Endothelial cell of umbilical vein (primary cell): ENCODE results near the gene PRM3. TPM values are rescaled to one million over a fixed set of nuclear protein-coding genes. Genes with fewer than 3 reads are reported as not detected.

Source experiments
- BruUV-seq: library from RNA; stranded (reverse); fragments of 400-500 nt; replicated peaks from 2 replicates; lab custom pipeline; 2021; lab: Mats Ljungman, UMichigan
- CTCF ChIA-PET: fragments of 300-600, 350-600 bp; sonication (Branson Sonifier 250); formaldehyde crosslinking; loops from one replicate; lab custom pipeline; 2021; ENCODE audit warnings: antibody characterized with exemption, inconsistent platforms; lab: Charles Lee
- POLR2A ChIA-PET: fragments of 300-600, 350-600 bp; sonication (Branson Sonifier 250); formaldehyde crosslinking; loops from one replicate; lab custom pipeline; 2021; ENCODE audit warnings: antibody characterized with exemption, inconsistent platforms; lab: Charles Lee
- DNase-seq: peaks from one replicate; pipeline ENCODE4 v3.0.0-alpha.2; 2011; ENCODE audit warnings: low read depth, low spot score
- FAIRE-seq: peaks from 2 replicates; lab custom pipeline; 2011; peaks lifted over from hg19 to GRCh38; lab: Jason Lieb, UNC
- H2AFZ ChIP-seq: 2 replicates; pipeline ENCODE4 v1.6.0; 2012; ENCODE audit warnings: low read depth, low read length, control low read depth, inconsistent platforms
- H3K27ac ChIP-seq: 2 replicates; pipeline ENCODE4 v1.5.1; 2011; ENCODE audit warnings: low read depth, mild to moderate bottlenecking, control low read depth, low read length, moderate library complexity; ENCODE audit not compliant: insufficient read depth
- H3K27me3 ChIP-seq, 2 experiments: 2 replicates each; pipeline versions ENCODE4 v1.6.0 to v1.6.1; 2011; ENCODE audit warnings: low read length in 2 of 2, mixed read lengths in 1 of 2; ENCODE audit not compliant: control insufficient read depth in 2 of 2, insufficient read depth in 2 of 2
- H3K36me3 ChIP-seq, 2 experiments: 2 replicates in 1 of 2; 3 replicates in 1 of 2; pipeline ENCODE4 v1.5.1; 2011; ENCODE audit warnings: low read length in 2 of 2, mild to moderate bottlenecking in 1 of 2, moderate library complexity in 1 of 2; ENCODE audit not compliant: control insufficient read depth in 2 of 2, insufficient read depth in 2 of 2; ENCODE audit errors: extremely low read depth in 1 of 2
- H3K4me1 ChIP-seq: 3 replicates; pipeline ENCODE4 v1.5.1; 2011; ENCODE audit warnings: mild to moderate bottlenecking, low read length; ENCODE audit not compliant: control insufficient read depth, insufficient read depth; ENCODE audit errors: extremely low read depth
- H3K4me2 ChIP-seq: 2 replicates; pipeline ENCODE4 v1.6.1; 2011; ENCODE audit warnings: low read length, control low read depth, mixed read lengths; ENCODE audit not compliant: insufficient read depth
- H3K4me3 ChIP-seq, 3 experiments: fragments of 200-600 bp in 1 of 3; sonication (generic), shearing (Covaris generic) in 1 of 3; replicated peaks in 1 of 3; 2 replicates each; pipeline ENCODE4 v1.5.1; 2011 to 2016; ENCODE audit warnings: control low read depth in 3 of 3, low read length in 3 of 3, mild to moderate bottlenecking in 2 of 3, inconsistent platforms in 1 of 3, low read depth in 1 of 3, moderate library complexity in 1 of 3; ENCODE audit not compliant: insufficient read depth in 1 of 3
- H3K79me2 ChIP-seq: 2 replicates; pipeline ENCODE4 v1.6.0; 2012; ENCODE audit warnings: low read length, inconsistent platforms; ENCODE audit not compliant: control insufficient read depth, insufficient read depth
- H3K9ac ChIP-seq: replicated peaks from 2 replicates; pipeline ENCODE3; 2011; ENCODE audit warnings: low read length, control low read depth; ENCODE audit not compliant: insufficient read depth; ENCODE audit errors: extremely low read depth
- H3K9me1 ChIP-seq: replicated peaks from 3 replicates; pipeline ENCODE4 v1.6.0; 2011; ENCODE audit warnings: mild to moderate bottlenecking, low read length; ENCODE audit not compliant: control insufficient read depth, insufficient read depth; ENCODE audit errors: extremely low read depth
- H3K9me3 ChIP-seq: replicated peaks from 2 replicates; pipeline ENCODE4 v1.5.1; 2012; ENCODE audit warnings: low read length, inconsistent platforms; ENCODE audit not compliant: control insufficient read depth, insufficient read depth
- H4K20me1 ChIP-seq: replicated peaks from 2 replicates; pipeline ENCODE3; 2011; ENCODE audit warnings: mild to moderate bottlenecking, low read length; ENCODE audit not compliant: control insufficient read depth, insufficient read depth; ENCODE audit errors: extremely low read depth
- EZH2 ChIP-seq: IDR thresholded peaks from 2 replicates; pipeline ENCODE4 v1.6.1; 2012; ENCODE audit warnings: borderline replicate concordance, low read depth, mild to moderate bottlenecking, moderate library complexity, low read length, inconsistent platforms; ENCODE audit not compliant: severe bottlenecking
- GATA2 ChIP-seq: IDR thresholded peaks from 2 replicates; pipeline ENCODE4 v1.7.0; 2011; ENCODE audit warnings: low read depth, mild to moderate bottlenecking, moderate library complexity, mixed read lengths, low read length; ENCODE audit not compliant: insufficient read length, insufficient read depth
- JUN ChIP-seq: IDR thresholded peaks from 2 replicates; pipeline ENCODE4 v1.6.1; 2011; ENCODE audit warnings: borderline replicate concordance, low read depth; ENCODE audit not compliant: insufficient read length, insufficient read depth
- MYC ChIP-seq: IDR thresholded peaks from one replicate; pipeline ENCODE4 v1.6.1; 2011; ENCODE audit warnings: mild to moderate bottlenecking, low read depth, low read length
- POLR2A ChIP-seq: IDR thresholded peaks from 2 replicates; pipeline ENCODE4 v1.6.1; 2012; ENCODE audit warnings: low read depth, mild to moderate bottlenecking, control low read depth, low read length
- dilution Hi-C: fragments of 300-500 bp; cut with MboI; formaldehyde crosslinking; loops from one replicate; pipeline ENCODE4 v1.15.0; 2019; ENCODE audit warnings: low sequenced_read_pairs; ENCODE audit not compliant: extremely low pct_ligation_motif_present
- intact Hi-C: fragments of 100-400 bp; cut with micrococcal nuclease; formaldehyde crosslinking; loops from one replicate; pipeline ENCODE4 v1.10.0; 2022
- polyA plus RNA-seq, 4 experiments: library from polyadenylated mRNA; depleted of rRNA in 3 of 4; stranded (reverse) in 3 of 4; unstranded in 1 of 4; fragments of >200 nt; gene quantifications; 2 replicates each; pipeline versions ENCODE4 v1.2.1 to v1.2.3, GENCODE V29; 2011 to 2012; ENCODE audit warnings: missing spikeins in 1 of 4
- total RNA-seq: library from RNA; stranded (reverse); gene quantifications from 2 replicates; pipeline ENCODE4 v1.2.3, GENCODE V29; 2021
- TF ChIP-seq, protein P1 (sequence below), 2 donors: IDR thresholded peaks; 1 replicate in 1 of 2; 2 replicates in 1 of 2; pipeline ENCODE4 v1.5.1; 2011; ENCODE audit warnings: low read length in 2 of 2, mild to moderate bottlenecking in 2 of 2, moderate library complexity in 2 of 2, control low read depth in 1 of 2, inconsistent platforms in 1 of 2, low read depth in 1 of 2; ENCODE audit not compliant: insufficient read depth in 1 of 2; ENCODE audit errors: extremely low read depth in 1 of 2
- TF ChIP-seq, protein P2 (sequence below): IDR thresholded peaks from 2 replicates; pipeline ENCODE4 v1.6.1; 2011; ENCODE audit not compliant: insufficient read depth, insufficient read length

Gene PRM3
- total and polyA plus RNA-seq, 2 donors (not counting 3 experiments of a cell fraction or from before 2014, with no cell fraction given): not detected

DNA sequence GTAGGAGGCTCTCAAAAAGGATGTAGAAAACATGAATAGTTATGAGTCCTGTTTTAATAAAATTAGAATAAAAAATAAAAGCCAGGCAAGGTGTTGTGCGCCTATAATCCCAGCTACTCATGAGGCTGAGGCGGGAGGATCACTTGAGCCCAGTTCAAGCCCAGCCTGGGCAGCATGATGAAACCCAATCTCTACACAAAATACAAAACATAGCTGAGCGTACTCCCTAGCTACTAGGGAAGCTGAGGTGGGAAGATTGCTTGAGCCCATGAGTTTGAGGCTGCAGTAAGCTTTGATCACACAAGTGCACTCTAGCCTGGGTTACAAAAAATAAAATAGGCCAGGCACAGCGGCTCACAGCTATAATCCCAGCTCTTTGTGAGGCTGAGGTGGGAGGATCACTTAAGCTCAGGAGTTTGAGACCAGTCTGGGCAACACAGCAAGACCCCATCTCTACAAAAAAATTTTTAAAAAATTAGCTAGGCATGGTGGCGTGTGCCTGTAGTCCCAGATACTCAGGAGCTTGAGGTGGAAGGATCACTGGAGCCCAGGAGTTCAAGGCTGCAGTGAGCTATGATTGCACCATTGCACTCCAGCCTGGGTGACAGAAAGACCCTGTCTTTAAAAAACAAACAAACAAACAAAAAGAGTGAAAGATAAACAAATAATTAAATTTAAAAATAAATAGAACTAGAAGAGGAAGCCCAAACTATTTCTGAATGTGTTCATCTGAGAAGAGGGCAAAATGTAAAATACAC lies 24.9 kb upstream of the PRM3 start:
- BruUV-seq: no TSS peak
- H3K4me1 ChIP-seq: no peaks in the 10 kb centered on the region
- H3K36me3 ChIP-seq: no peaks in the 10 kb centered on the region
- no peaks in the 10 kb centered on the region for H3K27me3 ChIP-seq
- no peaks in the 10 kb centered on the region for H3K9me3 ChIP-seq
- H2AFZ ChIP-seq: no peak overlapping the region
- H3K9me1 ChIP-seq: no peaks in the 10 kb centered on the region
- no peak overlapping the region for H3K4me3 ChIP-seq
- POLR2A ChIA-PET: no interaction called here
- DNase-seq (no peak), FAIRE-seq (no peak)
- TF ChIP-seq MYC: no peak
- TF ChIP-seq POLR2A: no peak
- TF ChIP-seq JUN: no peak
- TF ChIP-seq, protein P1, sequence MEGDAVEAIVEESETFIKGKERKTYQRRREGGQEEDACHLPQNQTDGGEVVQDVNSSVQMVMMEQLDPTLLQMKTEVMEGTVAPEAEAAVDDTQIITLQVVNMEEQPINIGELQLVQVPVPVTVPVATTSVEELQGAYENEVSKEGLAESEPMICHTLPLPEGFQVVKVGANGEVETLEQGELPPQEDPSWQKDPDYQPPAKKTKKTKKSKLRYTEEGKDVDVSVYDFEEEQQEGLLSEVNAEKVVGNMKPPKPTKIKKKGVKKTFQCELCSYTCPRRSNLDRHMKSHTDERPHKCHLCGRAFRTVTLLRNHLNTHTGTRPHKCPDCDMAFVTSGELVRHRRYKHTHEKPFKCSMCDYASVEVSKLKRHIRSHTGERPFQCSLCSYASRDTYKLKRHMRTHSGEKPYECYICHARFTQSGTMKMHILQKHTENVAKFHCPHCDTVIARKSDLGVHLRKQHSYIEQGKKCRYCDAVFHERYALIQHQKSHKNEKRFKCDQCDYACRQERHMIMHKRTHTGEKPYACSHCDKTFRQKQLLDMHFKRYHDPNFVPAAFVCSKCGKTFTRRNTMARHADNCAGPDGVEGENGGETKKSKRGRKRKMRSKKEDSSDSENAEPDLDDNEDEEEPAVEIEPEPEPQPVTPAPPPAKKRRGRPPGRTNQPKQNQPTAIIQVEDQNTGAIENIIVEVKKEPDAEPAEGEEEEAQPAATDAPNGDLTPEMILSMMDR (IDR thresholded peaks at IDR 0.05; ENCODE audit: extremely low read depth in 1 of 2, insufficient read depth in 1 of 2, low read depth in 1 of 2, low read length in 2 of 2): no peak
- no peak for TF ChIP-seq EZH2
- no peak for TF ChIP-seq GATA2
- TF ChIP-seq, protein P2, sequence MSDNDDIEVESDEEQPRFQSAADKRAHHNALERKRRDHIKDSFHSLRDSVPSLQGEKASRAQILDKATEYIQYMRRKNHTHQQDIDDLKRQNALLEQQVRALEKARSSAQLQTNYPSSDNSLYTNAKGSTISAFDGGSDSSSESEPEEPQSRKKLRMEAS: no peak
- CTCF ChIA-PET: interaction anchor here (0.6 to 2.2 kb wide), 8 partner anchors 10 to 344 kb away, joined by 3 to 8 read pairs (median 4); partner anchors contain the start of genes PRM3 and SOCS1
- no peak overlapping the region for H3K4me2 ChIP-seq
- no peaks in the 10 kb centered on the region for H4K20me1 ChIP-seq
- H3K9ac ChIP-seq: no peak overlapping the region
- no peaks in the 10 kb centered on the region for H3K79me2 ChIP-seq
- dilution Hi-C loops (no loop called here), intact Hi-C loops (no loop called here)
- no peak overlapping the region for H3K27ac ChIP-seq
